Hepatocyte (in vitro differentiated cells): Measurements from ENCODE around the gene MFSD6. TPM values are rescaled to one million over a fixed set of nuclear protein-coding genes. Genes with fewer than 3 reads are reported as not detected.

Experiments
- DNase-seq: peaks from one replicate; pipeline ENCODE4 v3.0.0-alpha.2; 2016; ENCODE audit warnings: low spot score
- H2AFZ ChIP-seq: fragments of 200-600 bp; sonication (generic); 2 replicates; pipeline ENCODE4 v1.6.0; 2016; ENCODE audit warnings: antibody characterized with exemption, mild to moderate bottlenecking
- H3K27ac ChIP-seq: fragments of 200-600 bp; sonication (generic); 2 replicates; pipeline ENCODE4 v1.5.1; 2016; ENCODE audit warnings: mild to moderate bottlenecking
- H3K27me3 ChIP-seq: fragments of 200-600 bp; sonication (generic); 2 replicates; pipeline ENCODE4 v1.6.1; 2016
- H3K36me3 ChIP-seq: fragments of 200-600 bp; sonication (generic); replicated peaks from 2 replicates; pipeline ENCODE4 v1.5.1; 2016; ENCODE audit warnings: low read depth; ENCODE audit not compliant: insufficient read depth
- H3K4me1 ChIP-seq: fragments of 200-600 bp; sonication (generic); 2 replicates; pipeline ENCODE4 v1.5.1; 2016; ENCODE audit warnings: mild to moderate bottlenecking, moderate library complexity; ENCODE audit not compliant: insufficient read depth
- H3K4me2 ChIP-seq: fragments of 200-600 bp; sonication (generic); 2 replicates; pipeline ENCODE4 v1.6.0; 2016
- H3K4me3 ChIP-seq: fragments of 200-600 bp; sonication (generic); 2 replicates; pipeline ENCODE4 v1.5.1; 2016; ENCODE audit warnings: mild to moderate bottlenecking
- H3K79me2 ChIP-seq: fragments of 200-600 bp; sonication (generic); 2 replicates; pipeline ENCODE4 v1.6.0; 2017; ENCODE audit warnings: mild to moderate bottlenecking
- H3K9me2 ChIP-seq: fragments of 200-600 bp; sonication (generic); replicated peaks from 2 replicates; pipeline ENCODE4 v1.6.0; 2017; ENCODE audit warnings: mild to moderate bottlenecking; ENCODE audit not compliant: insufficient read depth
- H3K9me3 ChIP-seq: fragments of 200-600 bp; sonication (generic); 2 replicates; pipeline ENCODE4 v1.5.1; 2016; ENCODE audit warnings: low read depth, mild to moderate bottlenecking
- H4K20me1 ChIP-seq: fragments of 200-600 bp; sonication (generic); 2 replicates; pipeline ENCODE4 v1.6.0; 2016; ENCODE audit warnings: mild to moderate bottlenecking; ENCODE audit not compliant: insufficient read depth, poor library complexity, severe bottlenecking
- CTCF ChIP-seq: fragments of 200-600 bp; sonication (generic); IDR thresholded peaks from 2 replicates; pipeline ENCODE4 v1.5.1; 2016; ENCODE audit warnings: antibody characterized with exemption, mild to moderate bottlenecking; ENCODE audit not compliant: poor library complexity
- EZH2 ChIP-seq: fragments of 200-600 bp; sonication (generic); IDR thresholded peaks from 2 replicates; pipeline ENCODE4 v1.6.1; 2016; ENCODE audit warnings: antibody characterized with exemption, mild to moderate bottlenecking, borderline replicate concordance
- EZH2phosphoT487 ChIP-seq: fragments of 200-600 bp; sonication (generic); IDR thresholded peaks from one replicate; pipeline ENCODE4 v1.6.1; 2018; ENCODE audit warnings: antibody characterized with exemption, mild to moderate bottlenecking, low read depth, moderate library complexity; ENCODE audit not compliant: unreplicated experiment, severe bottlenecking
- WGBS: methylation state at CpG from one replicate; pipeline ENCODE4 v1.1.6; 2016; ENCODE audit warnings: low lambda C conversion rate; ENCODE audit errors: missing lambda C conversion rate; 5-methylcytosine and 5-hydroxymethylcytosine counted together
- polyA plus RNA-seq: library from polyadenylated mRNA; unstranded; fragments of >200 nt; fragmentation: Nextera tagmentation; extraction: Ambion mirVana; gene quantifications from 2 replicates; pipeline ENCODE4 v1.2.1, GENCODE V29; 2016
- total RNA-seq: library from RNA; depleted of rRNA; stranded (reverse); fragments of >200 nt; gene quantifications from 2 replicates; pipeline ENCODE4 v1.2.3, GENCODE V29; 2014

MFSD6 gene
- total and polyA plus RNA-seq, 2 experiments from 2014 or later: 9.7 to 15.9 TPM

GRCh38 chr2:190545093-190545492, 136.9 kb downstream of the MFSD6 start:
- H3K4me1 ChIP-seq: peaks cover 6% of the 10 kb centered on the region
- no peak overlapping the region for H3K27ac ChIP-seq
- no peaks in the 10 kb centered on the region for H4K20me1 ChIP-seq
- no peaks in the 10 kb centered on the region for H3K27me3 ChIP-seq
- no peak overlapping the region for H3K4me2 ChIP-seq
- no peaks in the 10 kb centered on the region for H3K9me2 ChIP-seq
- peaks cover 19% of the 10 kb centered on the region for H3K79me2 ChIP-seq
- H3K36me3 ChIP-seq: no peaks in the 10 kb centered on the region
- H3K4me3 ChIP-seq: no peak overlapping the region
- WGBS: 78% methylated on average over 3 of the region's 3 CpGs
- DNase-seq: no peak
- TF ChIP-seq EZH2 (no peak), EZH2phosphoT487 (no peak), CTCF (no peak)
- H2AFZ ChIP-seq: no peak overlapping the region
- H3K9me3 ChIP-seq: peaks cover 14% of the 10 kb centered on the region

- no peaks in the 10 kb centered on the region for H3K27me3 ChIP-seq
- no peak for DNase-seq
- no peak overlapping the region for H3K4me3 ChIP-seq
- peaks cover 13% of the 10 kb centered on the region for H3K79me2 ChIP-seq
- H3K4me2 ChIP-seq: no peak overlapping the region
- H3K27ac ChIP-seq: no peak overlapping the region
- WGBS: 87% methylated on average over 5 of the region's 5 CpGs
- TF ChIP-seq CTCF (no peak), EZH2 (no peak), EZH2phosphoT487 (no peak)
- peaks cover 9% of the 10 kb centered on the region for H3K9me3 ChIP-seq
- H3K36me3 ChIP-seq: no peaks in the 10 kb centered on the region
- no peak overlapping the region for H2AFZ ChIP-seq
- no peaks in the 10 kb centered on the region for H3K9me2 ChIP-seq
- H4K20me1 ChIP-seq: no peaks in the 10 kb centered on the region
- peaks cover 6% of the 10 kb centered on the region for H3K4me1 ChIP-seq
Measured at GRCh38 chr2:190545555-190546385, 137.6 kb downstream of the MFSD6 start.

GRCh38 chr2:190546734-190547133, 138.6 kb downstream of the MFSD6 start:
- TF ChIP-seq EZH2 (no peak), CTCF (no peak), EZH2phosphoT487 (no peak)
- H3K27me3 ChIP-seq: no peaks in the 10 kb centered on the region
- H3K9me2 ChIP-seq: no peaks in the 10 kb centered on the region
- 77% methylated on average over 3 of the region's 3 CpGs for WGBS
- no peak overlapping the region for H3K4me3 ChIP-seq
- H3K9me3 ChIP-seq: peaks cover 2% of the 10 kb centered on the region
- H2AFZ ChIP-seq: no peak overlapping the region
- no peaks in the 10 kb centered on the region for H4K20me1 ChIP-seq
- H3K79me2 ChIP-seq: peaks cover 6% of the 10 kb centered on the region
- peaks cover 6% of the 10 kb centered on the region for H3K4me1 ChIP-seq
- H3K27ac ChIP-seq: peak overlapping the region; percentile 41
- H3K4me2 ChIP-seq: peak overlapping the region; percentile 53
- no peak for DNase-seq
- no peaks in the 10 kb centered on the region for H3K36me3 ChIP-seq
